AG09309 (cell line): ENCODE measurements around the gene MACIR.

ENCODE experiments used
- DNase-seq: peaks from one replicate; pipeline ENCODE4 v3.0.0-alpha.2; 2010; ENCODE audit warnings: low read depth
- H3K4me3 ChIP-seq: 2 replicates; pipeline ENCODE4 v1.5.1; 2011; ENCODE audit warnings: mild to moderate bottlenecking, low read depth, low read length, moderate library complexity; ENCODE audit not compliant: control insufficient read depth
- TF ChIP-seq, protein P1 (sequence below): IDR thresholded peaks from 2 replicates; pipeline ENCODE4 v1.5.1; 2011; ENCODE audit warnings: mild to moderate bottlenecking, low read depth, low read length, inconsistent platforms; ENCODE audit not compliant: insufficient read depth, control insufficient read depth; ENCODE audit errors: missing control alignments

The MACIR gene

GRCh38 chr5:103244398-103244797 lies 14.2 kb upstream of the MACIR start:
- TF ChIP-seq, protein P1, sequence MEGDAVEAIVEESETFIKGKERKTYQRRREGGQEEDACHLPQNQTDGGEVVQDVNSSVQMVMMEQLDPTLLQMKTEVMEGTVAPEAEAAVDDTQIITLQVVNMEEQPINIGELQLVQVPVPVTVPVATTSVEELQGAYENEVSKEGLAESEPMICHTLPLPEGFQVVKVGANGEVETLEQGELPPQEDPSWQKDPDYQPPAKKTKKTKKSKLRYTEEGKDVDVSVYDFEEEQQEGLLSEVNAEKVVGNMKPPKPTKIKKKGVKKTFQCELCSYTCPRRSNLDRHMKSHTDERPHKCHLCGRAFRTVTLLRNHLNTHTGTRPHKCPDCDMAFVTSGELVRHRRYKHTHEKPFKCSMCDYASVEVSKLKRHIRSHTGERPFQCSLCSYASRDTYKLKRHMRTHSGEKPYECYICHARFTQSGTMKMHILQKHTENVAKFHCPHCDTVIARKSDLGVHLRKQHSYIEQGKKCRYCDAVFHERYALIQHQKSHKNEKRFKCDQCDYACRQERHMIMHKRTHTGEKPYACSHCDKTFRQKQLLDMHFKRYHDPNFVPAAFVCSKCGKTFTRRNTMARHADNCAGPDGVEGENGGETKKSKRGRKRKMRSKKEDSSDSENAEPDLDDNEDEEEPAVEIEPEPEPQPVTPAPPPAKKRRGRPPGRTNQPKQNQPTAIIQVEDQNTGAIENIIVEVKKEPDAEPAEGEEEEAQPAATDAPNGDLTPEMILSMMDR, result no peak
- H3K4me3 ChIP-seq, result no peak overlapping the region
- no peak for DNase-seq

DNA sequence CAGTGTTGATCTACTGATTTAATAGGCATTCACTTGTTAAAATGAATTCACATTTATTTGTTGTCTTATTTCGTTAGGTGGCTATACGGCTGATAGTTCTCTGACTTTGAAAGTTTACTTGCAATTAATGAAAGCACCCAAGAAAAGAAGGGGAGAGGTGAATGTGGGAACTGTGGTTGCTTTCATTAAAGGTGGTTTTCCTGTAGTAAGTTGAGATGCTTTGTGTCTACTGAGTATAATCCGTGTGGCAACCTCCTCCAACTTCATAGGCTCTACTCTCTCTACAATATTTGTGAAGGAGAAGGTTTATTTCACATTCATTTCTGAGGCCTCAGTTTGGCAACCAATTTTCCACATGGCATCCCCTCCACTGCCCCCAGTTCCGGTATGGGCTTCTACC lies 12.8 kb upstream of the MACIR start:
- TF ChIP-seq, protein P1, result no peak
- H3K4me3 ChIP-seq, result no peak overlapping the region
- DNase-seq, result no peak

DNA sequence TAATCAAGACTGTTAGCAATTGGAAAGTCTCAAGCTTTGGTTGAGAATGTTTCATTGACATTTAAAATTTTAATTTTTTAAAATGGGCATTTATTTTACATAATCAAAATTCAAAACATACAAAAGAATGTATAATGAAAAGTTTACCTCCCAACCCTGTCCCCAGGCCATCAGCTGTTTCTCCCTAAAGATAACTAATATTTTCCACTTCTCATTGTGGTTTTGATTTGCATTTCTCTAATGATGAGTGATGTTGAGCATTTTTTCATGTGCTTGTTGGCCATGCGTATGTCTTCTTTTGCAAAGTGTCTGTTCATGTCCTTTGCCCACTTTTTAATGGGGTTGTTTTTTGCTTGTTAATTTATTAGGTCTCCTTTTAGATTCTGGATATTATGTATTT lies 11.4 kb upstream of the MACIR start:
- no peak for DNase-seq
- TF ChIP-seq, protein P1, result no peak

DNA sequence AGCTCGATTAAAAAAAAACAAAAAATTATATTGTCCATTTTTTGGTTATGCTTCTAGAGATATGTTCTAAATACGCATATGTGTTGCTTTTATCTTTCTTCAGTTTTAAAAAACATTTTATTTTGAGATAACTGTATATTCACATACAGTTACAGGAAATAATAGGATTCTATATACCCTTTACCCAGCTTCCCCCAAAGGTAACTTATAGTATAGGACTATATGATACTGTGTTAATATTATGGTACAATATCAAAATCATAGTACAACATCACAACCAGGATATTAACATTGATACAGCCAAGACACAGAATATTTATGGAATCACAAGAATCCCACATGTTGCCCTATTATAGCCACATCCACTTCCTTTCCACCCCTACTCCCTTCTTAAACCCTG lies 9.5 kb upstream of the MACIR start:
- no peak overlapping the region for H3K4me3 ChIP-seq
- TF ChIP-seq, protein P1, result no peak

More for the DNA sequence above, 11.4 kb upstream of the MACIR start:
- no peak overlapping the region for H3K4me3 ChIP-seq

DNA sequence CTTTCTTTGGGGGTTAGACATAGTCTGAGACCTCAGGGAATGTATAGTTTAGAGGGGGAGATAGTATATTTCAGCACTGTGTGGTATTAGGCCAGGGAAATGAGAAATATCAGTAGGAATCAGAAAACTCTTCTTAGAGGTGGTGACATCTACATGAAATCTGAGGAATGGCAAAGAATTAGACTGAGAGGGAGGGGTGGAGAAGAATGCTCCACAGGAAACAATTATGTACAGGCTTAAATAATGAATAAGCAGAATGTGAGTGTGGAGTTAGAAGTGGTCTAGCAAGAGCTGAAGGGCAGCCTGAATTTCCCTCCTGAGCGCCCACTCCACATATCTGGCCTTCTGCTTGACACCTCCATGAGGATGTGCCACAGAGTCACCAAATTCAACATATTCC lies 3.6 kb upstream of the MACIR start:
- TF ChIP-seq, protein P1, result no peak
- no peak overlapping the region for H3K4me3 ChIP-seq
- no peak for DNase-seq

More for the DNA sequence above, 9.5 kb upstream of the MACIR start:
- DNase-seq, result no peak

DNA sequence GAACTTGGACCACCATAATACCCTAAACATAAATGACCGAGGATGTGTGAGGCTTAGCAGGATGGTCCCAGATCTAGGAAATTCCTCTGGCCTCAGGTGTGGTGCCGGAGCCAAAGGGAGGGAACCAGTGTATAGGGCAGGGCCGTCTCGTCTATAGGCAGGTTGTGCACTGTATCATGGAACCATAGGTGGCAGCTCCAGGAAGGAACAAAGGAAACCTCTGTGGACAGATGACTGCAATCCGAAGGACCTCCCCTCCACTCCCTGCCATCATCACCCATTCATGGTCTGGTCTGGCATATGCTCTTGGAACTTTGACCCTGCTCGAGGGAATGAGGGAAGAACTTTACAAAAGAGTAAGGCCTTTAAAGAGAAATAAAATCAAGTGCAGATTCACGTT lies 2.9 kb upstream of the MACIR start:
- H3K4me3 ChIP-seq, result no peak overlapping the region
- TF ChIP-seq, protein P1, result no peak
- no peak for DNase-seq

DNA sequence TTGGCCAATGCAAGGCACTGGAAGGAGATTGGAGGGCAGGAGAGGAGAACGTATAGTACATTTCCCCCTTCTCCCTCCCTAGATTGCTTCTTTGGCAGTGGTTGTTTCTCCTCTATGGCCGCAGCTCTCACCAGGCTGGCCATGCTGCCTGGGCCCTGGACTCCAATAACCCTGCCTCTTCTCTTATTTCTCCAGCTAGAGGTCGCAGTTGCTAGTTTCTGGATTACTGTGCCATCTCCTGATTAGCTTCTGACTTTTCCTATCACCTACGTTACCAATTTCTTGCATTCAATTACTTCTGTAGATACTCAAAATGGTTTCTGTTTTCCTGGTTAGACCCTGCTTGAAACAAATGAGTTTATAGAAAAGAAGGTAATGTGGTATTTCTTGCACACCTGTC lies 2.4 kb upstream of the MACIR start:
- TF ChIP-seq, protein P1, result no peak
- DNase-seq, result no peak
- no peak overlapping the region for H3K4me3 ChIP-seq
